ENCODE data around the gene ADRB1. TPM values are rescaled to one million over a fixed set of nuclear protein-coding genes. Genes with fewer than 3 reads are reported as not detected.

Gene ADRB1
- total and polyA plus RNA-seq, 4 donors, result 6.6 to 21.4 (median 7.9) TPM

DNA sequence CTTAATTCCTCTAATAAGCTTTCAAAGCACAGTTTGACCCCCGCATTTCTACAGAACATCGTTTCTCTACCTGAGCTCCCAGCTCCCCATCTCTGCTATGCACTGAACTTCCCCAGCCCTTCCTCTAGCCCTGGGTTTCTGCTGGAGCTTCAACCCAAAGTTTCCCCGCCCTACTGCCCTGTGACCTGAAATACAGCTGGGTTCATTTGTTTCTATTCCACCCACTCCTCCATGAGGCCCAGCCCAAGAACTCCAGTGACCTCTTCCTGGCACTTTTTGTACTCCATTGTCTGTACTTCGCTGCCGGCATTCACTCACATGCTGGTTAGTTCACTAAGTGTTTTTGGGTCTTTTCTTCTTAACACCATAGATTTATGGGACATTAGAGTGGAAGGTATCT lies 35.8 kb downstream of the ADRB1 start:
- TF ChIP-seq, protein P1, sequence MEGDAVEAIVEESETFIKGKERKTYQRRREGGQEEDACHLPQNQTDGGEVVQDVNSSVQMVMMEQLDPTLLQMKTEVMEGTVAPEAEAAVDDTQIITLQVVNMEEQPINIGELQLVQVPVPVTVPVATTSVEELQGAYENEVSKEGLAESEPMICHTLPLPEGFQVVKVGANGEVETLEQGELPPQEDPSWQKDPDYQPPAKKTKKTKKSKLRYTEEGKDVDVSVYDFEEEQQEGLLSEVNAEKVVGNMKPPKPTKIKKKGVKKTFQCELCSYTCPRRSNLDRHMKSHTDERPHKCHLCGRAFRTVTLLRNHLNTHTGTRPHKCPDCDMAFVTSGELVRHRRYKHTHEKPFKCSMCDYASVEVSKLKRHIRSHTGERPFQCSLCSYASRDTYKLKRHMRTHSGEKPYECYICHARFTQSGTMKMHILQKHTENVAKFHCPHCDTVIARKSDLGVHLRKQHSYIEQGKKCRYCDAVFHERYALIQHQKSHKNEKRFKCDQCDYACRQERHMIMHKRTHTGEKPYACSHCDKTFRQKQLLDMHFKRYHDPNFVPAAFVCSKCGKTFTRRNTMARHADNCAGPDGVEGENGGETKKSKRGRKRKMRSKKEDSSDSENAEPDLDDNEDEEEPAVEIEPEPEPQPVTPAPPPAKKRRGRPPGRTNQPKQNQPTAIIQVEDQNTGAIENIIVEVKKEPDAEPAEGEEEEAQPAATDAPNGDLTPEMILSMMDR (IDR thresholded peaks at IDR 0.05; ENCODE audit: control extremely low read depth, extremely low read depth), result no peak
- Histone ChIP-seq H3K27ac (ENCODE audit: low read depth in 1 of 2, low read length in 1 of 2) (no peak overlapping the region), H3K36me3 (ENCODE audit: control insufficient read depth in 4 of 4, insufficient read depth in 4 of 4, low read length in 4 of 4) (no peaks in the 10 kb centered on the region), H3K9me3 (ENCODE audit: control insufficient read depth in 4 of 4, insufficient read depth in 3 of 4, low read length in 3 of 4) (no peaks in the 10 kb centered on the region), H3K4me1 (ENCODE audit: control insufficient read depth in 5 of 5, insufficient read depth in 5 of 5, low read length in 5 of 5) (peaks cover 0 to 2% (median 0%) of the 10 kb centered on the region in 5 donors), H3K27me3 (ENCODE audit: control insufficient read depth in 3 of 3, insufficient read depth in 3 of 3, low read length in 2 of 3) (no peaks in the 10 kb centered on the region), H3K4me3 (no peak overlapping the region), H3K9ac (ENCODE audit: insufficient read depth in 1 of 2, low read length in 2 of 2) (no peak overlapping the region)
- DNase-seq, result no peak
- no peak for ATAC-seq (ENCODE audit: insufficient read depth, low FRiP score)
- 80 to 88% methylated on average over 5 of the region's 5 CpGs for WGBS, 2 donors

DNA sequence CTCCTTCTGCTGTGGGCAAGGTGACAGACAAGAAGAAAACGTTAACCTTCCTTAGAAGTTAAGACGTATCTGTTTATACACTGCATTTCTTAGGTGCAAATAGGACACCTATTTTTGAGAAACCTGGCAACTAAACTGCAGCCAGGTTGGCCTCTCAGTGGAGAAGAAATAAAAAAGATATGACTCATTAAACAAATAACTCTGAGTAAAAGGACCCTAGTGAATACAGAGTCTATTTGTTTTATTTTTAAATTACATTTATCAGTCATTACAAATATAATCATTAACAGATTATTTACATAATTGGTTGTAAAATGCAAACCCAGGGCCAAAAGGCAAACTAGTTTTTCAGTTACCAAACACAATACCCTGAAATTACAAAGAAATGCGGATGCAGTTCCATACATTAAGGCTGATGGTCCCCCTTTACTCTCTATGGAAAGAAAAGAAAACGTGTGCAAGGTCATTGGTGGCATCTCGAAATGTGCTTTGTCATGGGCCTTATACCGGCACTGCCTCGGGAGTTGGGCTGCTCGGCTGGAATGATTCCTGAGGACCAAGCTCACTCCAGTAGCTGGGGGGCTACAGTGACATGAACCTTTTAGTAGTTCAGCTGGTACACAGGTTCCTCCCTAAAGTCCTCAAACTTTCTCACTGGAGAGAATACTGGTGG lies 38.4 kb downstream of the ADRB1 start:
- ATAC-seq (ENCODE audit: insufficient read depth, low FRiP score) (no peak), DNase-seq (no peak)
- no peaks in the 10 kb centered on the region for H3K27me3 ChIP-seq (ENCODE audit: control insufficient read depth in 3 of 3, insufficient read depth in 3 of 3, low read length in 2 of 3)
- no peaks in the 10 kb centered on the region for H3K36me3 ChIP-seq (ENCODE audit: control insufficient read depth in 4 of 4, insufficient read depth in 4 of 4, low read length in 4 of 4)
- TF ChIP-seq, protein P1 (IDR thresholded peaks at IDR 0.05; ENCODE audit: control extremely low read depth, extremely low read depth), result no peak
- H3K9me3 ChIP-seq (ENCODE audit: control insufficient read depth in 4 of 4, insufficient read depth in 3 of 4, low read length in 3 of 4), result no peaks in the 10 kb centered on the region
- WGBS, 2 donors, result 70 to 83% methylated on average over 8 of the region's 8 CpGs
- no peak overlapping the region for H3K9ac ChIP-seq (ENCODE audit: insufficient read depth in 1 of 2, low read length in 2 of 2)
- H3K27ac ChIP-seq (ENCODE audit: low read depth in 1 of 2, low read length in 1 of 2), result no peak overlapping the region
- H3K4me3 ChIP-seq, result no peak overlapping the region
- H3K4me1 ChIP-seq (ENCODE audit: control insufficient read depth in 5 of 5, insufficient read depth in 5 of 5, low read length in 5 of 5), result peaks cover 0 to 2% (median 0%) of the 10 kb centered on the region in 5 donors

DNA sequence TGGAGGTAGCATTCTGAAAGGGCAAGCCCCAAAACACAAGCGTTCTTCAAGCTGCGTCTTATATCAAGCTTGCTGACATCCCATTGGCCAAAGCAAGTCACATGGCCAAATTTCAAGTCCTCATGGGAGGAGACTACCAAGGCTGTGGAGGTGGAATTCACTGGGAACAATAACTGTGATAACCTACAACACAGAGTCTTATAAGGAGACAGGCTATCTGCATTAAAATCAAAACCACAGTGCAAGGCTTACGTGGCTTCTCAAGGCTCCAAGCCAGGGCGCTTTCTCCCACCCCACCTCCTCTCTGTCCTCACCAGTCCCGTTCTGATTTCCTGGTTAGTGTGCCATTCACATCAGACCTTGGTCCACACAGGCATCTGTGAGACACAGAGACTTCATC lies 39.4 kb downstream of the ADRB1 start:
- WGBS, 2 donors, result 85 to 87% methylated on average over 5 of the region's 5 CpGs
- no peak overlapping the region for H3K27ac ChIP-seq (ENCODE audit: low read depth in 1 of 2, low read length in 1 of 2)

More for the DNA sequence above, 39.4 kb downstream of the ADRB1 start:
- TF ChIP-seq, protein P1 (IDR thresholded peaks at IDR 0.05; ENCODE audit: control extremely low read depth, extremely low read depth), result no peak
- H3K4me3 ChIP-seq, result no peak overlapping the region
- H3K9ac ChIP-seq (ENCODE audit: insufficient read depth in 1 of 2, low read length in 2 of 2), result no peak overlapping the region
- no peak for ATAC-seq (ENCODE audit: insufficient read depth, low FRiP score)
- DNase-seq, result no peak
- no peaks in the 10 kb centered on the region for H3K4me1 ChIP-seq (ENCODE audit: control insufficient read depth in 5 of 5, insufficient read depth in 5 of 5, low read length in 5 of 5)
- no peaks in the 10 kb centered on the region for H3K36me3 ChIP-seq (ENCODE audit: control insufficient read depth in 4 of 4, insufficient read depth in 4 of 4, low read length in 4 of 4)
- H3K9me3 ChIP-seq (ENCODE audit: control insufficient read depth in 4 of 4, insufficient read depth in 3 of 4, low read length in 3 of 4), result no peaks in the 10 kb centered on the region
- no peaks in the 10 kb centered on the region for H3K27me3 ChIP-seq (ENCODE audit: control insufficient read depth in 3 of 3, insufficient read depth in 3 of 3, low read length in 2 of 3)
